Measurements from ENCODE around the gene FAM209B.
"Not testable (repeated sequence)": the region's sequence is repeated elsewhere in the genome, so short reads cannot be mapped to it uniquely, and the experiment has no call there.

The FAM209B gene

GRCh38 chr20:56537997-56538396 is 5.0 kb downstream of the FAM209B start:
- DNase-seq (ENCODE audit: insufficient read length, low spot score) = no peak

DNA sequence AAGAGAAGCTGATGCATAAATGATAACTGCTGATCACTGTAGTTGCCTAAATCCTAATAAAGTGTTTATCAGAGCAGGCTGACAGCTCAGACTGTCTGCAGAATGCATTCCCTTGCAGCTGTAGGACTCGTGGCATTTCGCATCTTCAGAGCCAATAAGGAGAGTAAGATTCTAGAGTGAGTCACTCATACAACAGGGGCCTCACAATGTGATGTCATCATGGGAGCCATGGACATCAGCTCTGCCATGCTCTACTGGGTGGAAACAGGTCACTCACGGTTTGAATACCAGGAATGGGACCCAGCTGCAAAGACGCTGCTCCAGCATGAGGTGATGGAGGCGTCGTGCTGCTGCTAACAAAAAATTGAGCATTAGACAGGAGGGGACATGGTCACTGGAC is 7.4 kb downstream of the FAM209B start:
- no peak for FAIRE-seq
- TF ChIP-seq CTCF (IDR thresholded peaks at IDR 0.05; ENCODE audit: insufficient read depth, missing control alignments) = no peak
- DNase-seq (ENCODE audit: insufficient read length, low spot score) = no peak

More at GRCh38 chr20:56537997-56538396, 5.0 kb downstream of the FAM209B start:
- no peak for FAIRE-seq
- no peak for TF ChIP-seq CTCF (IDR thresholded peaks at IDR 0.05; ENCODE audit: insufficient read depth, missing control alignments)

DNA sequence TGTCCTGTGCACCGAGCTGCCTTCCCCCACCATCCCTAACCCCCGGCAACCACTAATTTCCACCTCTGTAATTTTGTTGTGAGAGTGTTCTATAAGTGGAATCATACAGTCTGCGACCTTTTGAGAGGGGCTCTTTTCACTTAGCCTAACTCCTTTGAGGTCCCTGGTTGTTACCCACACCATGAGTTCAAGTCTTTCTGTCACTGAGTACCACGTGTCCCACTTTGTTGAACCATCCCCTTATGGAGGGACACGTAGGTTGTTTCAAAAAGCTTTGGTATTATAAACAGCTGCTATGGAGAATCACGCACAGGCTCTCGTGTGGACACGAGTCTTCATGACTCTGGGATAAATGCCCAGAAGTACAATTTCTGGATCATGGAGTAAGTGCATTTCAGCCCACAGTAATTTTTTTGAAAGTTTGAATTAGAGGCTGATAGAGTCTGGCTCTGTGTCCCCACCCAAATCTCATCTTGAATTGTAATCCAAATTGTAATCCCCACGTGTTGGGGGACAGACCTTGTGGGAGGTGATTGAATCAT is 9.5 kb downstream of the FAM209B start:
- FAIRE-seq (no peak), DNase-seq (ENCODE audit: insufficient read length, low spot score) (no peak)
- TF ChIP-seq CTCF (IDR thresholded peaks at IDR 0.05; ENCODE audit: insufficient read depth, missing control alignments) = no peak

DNA sequence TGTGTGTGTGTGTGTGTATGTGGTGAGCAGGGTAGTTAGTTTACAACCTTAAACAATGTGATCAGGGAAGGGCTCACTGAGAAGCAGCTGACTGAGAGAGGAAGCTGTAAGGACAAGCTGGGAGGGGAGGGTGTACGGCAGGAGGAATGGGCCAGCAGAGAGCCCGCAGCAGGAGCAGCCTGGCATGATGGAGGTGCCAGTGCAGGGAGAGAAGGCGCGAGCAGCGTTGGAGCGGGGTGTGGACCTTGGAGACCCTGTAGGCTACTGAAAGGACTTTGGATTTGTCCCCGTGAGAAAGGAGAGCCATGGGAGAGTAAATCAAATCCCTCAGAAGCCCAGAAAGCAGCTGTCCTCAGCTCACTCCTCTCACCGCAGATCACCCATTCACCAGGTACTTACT is 18.5 kb downstream of the FAM209B start:
- TF ChIP-seq CTCF (IDR thresholded peaks at IDR 0.05; ENCODE audit: insufficient read depth, missing control alignments) = no peak
- DNase-seq (ENCODE audit: insufficient read length, low spot score) (no peak), FAIRE-seq (no peak)

DNA sequence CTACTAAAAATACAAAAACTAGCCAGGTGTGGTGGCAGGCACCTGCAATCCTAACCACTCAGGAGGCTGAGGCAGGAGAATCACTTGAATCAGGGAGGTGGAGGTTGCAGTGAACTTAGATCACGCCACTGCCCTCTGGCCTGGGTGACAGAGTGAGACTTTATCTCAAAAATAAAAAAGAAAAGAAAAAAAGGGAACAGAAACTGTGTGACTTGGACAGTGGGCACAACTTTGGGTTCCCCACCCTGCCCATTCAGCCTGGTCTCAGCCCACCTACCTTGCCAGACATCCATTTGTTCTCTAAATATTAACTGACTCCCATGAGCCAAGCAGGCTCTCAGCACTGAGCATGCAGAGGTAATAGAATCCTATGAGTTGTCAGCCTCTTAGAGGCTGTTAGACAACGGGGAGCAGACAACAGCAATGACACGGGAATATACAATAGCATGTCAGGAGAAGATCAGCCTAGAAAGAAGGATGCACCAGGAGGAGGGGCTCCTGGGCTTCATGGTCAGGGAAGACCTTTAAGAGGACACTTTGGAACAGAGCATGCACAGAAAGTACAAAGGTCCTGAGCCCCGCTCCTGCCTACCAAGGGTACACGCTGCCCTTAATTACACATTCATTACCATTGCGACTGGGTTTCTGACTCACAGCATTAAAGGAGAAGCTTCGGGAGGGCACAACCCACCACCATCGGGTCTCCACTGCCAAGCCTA is 20.0 kb downstream of the FAM209B start:
- no peak for FAIRE-seq
- no peak for DNase-seq (ENCODE audit: insufficient read length, low spot score)
- TF ChIP-seq CTCF (IDR thresholded peaks at IDR 0.05; ENCODE audit: insufficient read depth, missing control alignments) = no peak

DNA sequence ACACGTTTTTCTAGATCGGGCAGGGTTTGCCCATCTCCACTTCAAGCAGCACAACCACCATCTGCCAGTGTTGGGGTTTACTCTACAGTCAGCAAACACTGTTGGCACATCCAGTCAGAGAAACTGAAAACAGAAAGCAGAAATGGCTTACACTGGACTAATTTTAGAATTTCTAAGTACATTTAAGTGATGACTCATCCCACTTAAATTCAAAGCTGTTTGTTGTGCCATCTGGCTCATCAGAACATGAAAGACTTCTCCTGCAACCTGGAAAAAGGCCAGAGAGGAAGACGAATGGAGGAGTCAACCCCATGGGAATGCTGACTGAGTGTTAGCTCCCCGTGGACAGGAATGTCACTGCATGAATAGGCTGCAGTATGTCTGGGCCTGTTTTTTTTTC is 21.8 kb downstream of the FAM209B start:
- TF ChIP-seq CTCF (IDR thresholded peaks at IDR 0.05; ENCODE audit: insufficient read depth, missing control alignments) = no peak
- no peak for FAIRE-seq

GRCh38 chr20:56558968-56559367 is 25.9 kb downstream of the FAM209B start:
- DNase-seq (ENCODE audit: insufficient read length, low spot score) (no peak), FAIRE-seq (no peak)
- TF ChIP-seq CTCF (IDR thresholded peaks at IDR 0.05; ENCODE audit: insufficient read depth, missing control alignments) = no peak

More for the DNA sequence above, 21.8 kb downstream of the FAM209B start:
- no peak for DNase-seq (ENCODE audit: insufficient read length, low spot score)

DNA sequence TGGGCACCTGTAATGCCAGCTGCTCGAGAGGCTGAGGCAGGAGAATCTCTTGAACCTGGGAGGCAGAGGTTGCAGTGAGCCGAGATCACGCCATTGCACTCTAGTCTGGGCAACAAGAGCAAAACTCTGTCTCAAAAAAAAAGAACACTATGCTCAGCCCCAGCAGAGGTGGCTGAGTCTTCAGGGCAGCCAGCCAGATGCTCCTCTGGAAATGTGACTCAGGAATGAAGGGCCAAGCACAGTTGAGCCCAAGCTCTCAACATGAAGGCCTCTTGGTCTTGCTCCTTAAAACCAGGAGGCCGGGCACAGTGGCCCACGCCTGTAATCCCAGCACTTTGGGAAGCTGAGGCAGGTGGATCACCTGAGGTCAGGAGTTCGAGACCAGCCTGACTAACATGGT is 31.5 kb downstream of the FAM209B start:
- not testable (repeated sequence) for DNase-seq (ENCODE audit: insufficient read length, low spot score); FAIRE-seq
